HuH-7 (cell line): Measurements from ENCODE around the gene GALNTL6.
A peak's percentile ranks its signal among the peaks of the same experiment; 100 is the strongest.

Experiments
- DNase-seq: peaks from one replicate; pipeline ENCODE4 v3.0.0; 2011; ENCODE audit warnings: low spot score

The GALNTL6 gene

DNA sequence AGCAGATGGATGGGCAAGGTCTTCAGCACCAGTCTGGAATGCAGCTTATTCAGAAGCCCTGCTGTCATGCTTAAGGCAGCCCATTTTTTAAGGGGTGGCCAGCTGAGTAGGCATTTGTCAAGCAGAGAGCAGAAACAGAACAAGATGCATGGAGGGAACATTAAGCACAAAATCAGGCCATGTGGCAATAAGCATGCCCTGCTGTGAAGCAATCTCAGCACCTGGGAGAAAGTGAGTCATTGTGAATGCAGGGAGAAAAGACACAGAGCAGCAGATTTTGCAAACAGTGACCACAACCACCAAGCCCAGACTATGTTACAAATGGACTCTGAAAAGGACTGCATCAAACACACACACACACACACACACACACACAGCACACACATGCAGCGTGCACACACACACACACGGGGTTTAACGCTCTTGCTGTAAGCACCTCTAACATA is 1261.3 kb downstream of the GALNTL6 start:
- peak; percentile 5 for DNase-seq

DNA sequence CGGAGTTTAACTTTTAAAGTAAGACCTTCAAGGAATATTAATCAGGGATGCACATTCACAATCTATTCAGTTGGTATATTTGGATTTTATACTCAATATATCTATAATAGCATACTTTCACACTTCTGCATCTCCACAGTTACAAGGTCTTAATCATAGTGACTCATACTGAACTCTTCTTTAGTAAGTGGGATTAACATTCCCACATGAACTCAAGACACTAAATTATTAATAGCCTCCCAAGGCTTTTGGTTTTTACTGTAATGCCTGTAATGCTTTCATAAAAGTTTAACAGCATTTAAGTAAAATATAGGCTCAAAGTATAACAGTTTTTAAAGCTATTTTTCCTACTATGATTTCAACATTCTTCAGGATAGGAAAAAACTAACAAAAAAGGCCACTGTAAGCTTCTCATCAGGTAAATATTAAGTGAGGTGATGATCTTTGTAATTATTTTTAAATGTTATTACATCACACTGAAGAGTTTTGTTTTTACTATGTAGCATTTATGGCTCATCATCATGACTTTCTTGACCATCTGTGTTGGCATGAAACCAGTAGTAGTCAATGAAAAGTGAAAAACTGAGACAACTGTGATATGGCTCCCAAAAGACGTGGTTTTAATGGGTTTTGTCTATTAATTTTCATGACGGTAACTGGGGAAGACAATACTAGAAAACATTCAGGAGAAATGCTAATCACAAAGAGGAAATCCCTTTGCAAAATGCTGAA is 1263.9 kb downstream of the GALNTL6 start:
- DNase-seq: no peak

DNA sequence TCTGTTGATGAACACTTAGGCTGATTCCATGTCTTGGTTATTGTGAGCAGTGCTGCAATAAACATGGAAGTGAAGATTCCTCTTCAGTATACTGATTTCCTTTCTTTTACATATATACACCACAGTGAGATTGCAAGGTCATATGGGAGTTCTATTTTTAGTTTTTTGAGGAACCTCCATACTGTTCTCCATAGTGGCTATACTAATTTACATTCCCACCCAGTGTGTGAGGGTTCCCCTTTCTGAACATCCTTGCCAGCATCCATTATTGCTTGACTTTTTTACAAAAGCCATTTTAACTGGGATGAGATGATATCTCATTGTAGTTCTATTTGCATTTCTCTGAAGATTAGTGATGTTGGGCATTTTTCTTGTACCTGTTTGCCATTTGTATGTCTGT is 1274.9 kb downstream of the GALNTL6 start:
- no peak for DNase-seq
